Esophagus (tissue), 2 donors: ENCODE measurements around the gene COA8. TPM values are rescaled to one million over a fixed set of nuclear protein-coding genes. Genes with fewer than 3 reads are reported as not detected.

ENCODE experiments used
- H3K27ac ChIP-seq, 2 donors: one replicate each; pipeline ENCODE4 v1.5.1; 2013; ENCODE audit warnings: low read depth in 2 of 2, mild to moderate bottlenecking in 2 of 2, inconsistent platforms in 1 of 2, low read length in 1 of 2, moderate library complexity in 1 of 2
- H3K27me3 ChIP-seq, 2 donors: one replicate each; pipeline ENCODE4 v1.6.1; 2013; ENCODE audit warnings: low read length in 2 of 2, control low read depth in 1 of 2, mild to moderate bottlenecking in 1 of 2; ENCODE audit not compliant: insufficient read depth in 2 of 2, control insufficient read depth in 1 of 2
- H3K36me3 ChIP-seq, 2 donors: one replicate each; pipeline ENCODE4 v1.6.1; 2013; ENCODE audit warnings: low read length in 1 of 2; ENCODE audit not compliant: control insufficient read depth in 2 of 2, insufficient read depth in 2 of 2
- H3K4me1 ChIP-seq, 2 donors: one replicate each; pipeline ENCODE4 v1.6.1; 2013; ENCODE audit warnings: low read length in 1 of 2; ENCODE audit not compliant: control insufficient read depth in 2 of 2, insufficient read depth in 2 of 2
- H3K4me3 ChIP-seq, 2 donors: one replicate each; pipeline ENCODE4 v1.5.1; 2013; ENCODE audit warnings: low read length in 2 of 2, mild to moderate bottlenecking in 2 of 2, low read depth in 1 of 2, moderate library complexity in 1 of 2
- H3K9me3 ChIP-seq, 2 donors: one replicate each; pipeline ENCODE4 v1.6.1; 2013; ENCODE audit warnings: mild to moderate bottlenecking in 2 of 2, low read depth in 1 of 2, low read length in 1 of 2, moderate library complexity in 1 of 2; ENCODE audit not compliant: control insufficient read depth in 2 of 2, insufficient read depth in 1 of 2
- WGBS, 2 donors: extraction: QIAGEN DNeasy Blood & Tissue Kit; methylation state at CpG; one replicate each; pipeline ENCODE4 v1.1.7; 2013; 5-methylcytosine and 5-hydroxymethylcytosine counted together
- polyA plus RNA-seq, 2 donors: library from polyadenylated mRNA; stranded (reverse); fragments of 200-250 nt; gene quantifications; one replicate each; pipeline ENCODE4 v1.2.3, GENCODE V29; 2013
- donor health status: healthy with polysubstance abuse.
- donor health status: Bipolar disorder and iron deficiency.

COA8 gene
- 10 to 100 TPM; 35.1 to 39.3 TPM for polyA plus RNA-seq

- H3K27me3 ChIP-seq: no peaks in the 10 kb centered on the region
- 0% methylated on average over 99 to 109 of the region's 109 CpGs for WGBS, 2 donors
- H3K4me1 ChIP-seq: peaks cover 2% of the 10 kb centered on the region in 2 donors
- peak within 1 kb of the TSS; percentile 63 to 98 for H3K4me3 ChIP-seq
- peaks cover 0 to 3% of the 10 kb centered on the region in 2 donors for H3K36me3 ChIP-seq
- H3K9me3 ChIP-seq: no peaks in the 10 kb centered on the region
- peak within 1 kb of the TSS; percentile 96 to 98 for H3K27ac ChIP-seq
Observed at GRCh38 chr14:103562429-103563225, at the start of gene COA8, which contains the start of gene BAG5. Gene COA8 (plus strand): TSS chr14:103562960. CDS start chr14:103563002, 42 bp downstream. Gene BAG5 (minus strand): TSS chr14:103562657. CDS start chr14:103561164, 1,493 bp downstream.

- Histone ChIP-seq H3K9me3 (no peaks in the 10 kb centered on the region), H3K4me3 (no peak overlapping the region), H3K36me3 (peaks cover 6 to 7% of the 10 kb centered on the region in 2 donors), H3K27me3 (no peaks in the 10 kb centered on the region), H3K27ac (peak overlapping the region in 1 of 2 donors; percentile 45), H3K4me1 (peaks cover 9 to 33% of the 10 kb centered on the region in 2 donors)
- WGBS, 2 donors: 71% methylated on average over 18 of the region's 18 CpGs
Observed at GRCh38 chr14:103514596-103515421, 48.0 kb upstream of the COA8 start.

- Histone ChIP-seq H3K36me3 (peaks cover 0 to 3% of the 10 kb centered on the region in 2 donors), H3K9me3 (no peaks in the 10 kb centered on the region), H3K27me3 (no peaks in the 10 kb centered on the region), H3K27ac (peak overlapping the region in 1 of 2 donors; percentile 26), H3K4me1 (peaks cover 9 to 39% of the 10 kb centered on the region in 2 donors), H3K4me3 (no peak overlapping the region)
- WGBS, 2 donors: 62 to 65% methylated on average over 10 of the region's 10 CpGs
Observed at GRCh38 chr14:103516426-103517173, 46.2 kb upstream of the COA8 start.

GRCh38 chr14:103517174-103517566 lies 45.6 kb upstream of the COA8 start:
- peaks cover 13 to 39% of the 10 kb centered on the region in 2 donors for H3K4me1 ChIP-seq
- no peak overlapping the region for H3K27ac ChIP-seq
- no peak overlapping the region for H3K4me3 ChIP-seq
- H3K9me3 ChIP-seq: no peaks in the 10 kb centered on the region
- H3K36me3 ChIP-seq: peaks cover 0 to 3% of the 10 kb centered on the region in 2 donors
- 83 to 84% methylated on average over 10 of the region's 10 CpGs for WGBS, 2 donors
- H3K27me3 ChIP-seq: no peaks in the 10 kb centered on the region

- Histone ChIP-seq H3K27me3 (no peaks in the 10 kb centered on the region), H3K4me1 (peaks cover 12 to 35% of the 10 kb centered on the region in 2 donors), H3K36me3 (peaks cover 0 to 3% of the 10 kb centered on the region in 2 donors), H3K4me3 (no peak overlapping the region), H3K9me3 (no peaks in the 10 kb centered on the region), H3K27ac (peak overlapping the region; percentile 9 to 58)
- 31 to 33% methylated on average over 19 to 20 of the region's 20 CpGs for WGBS, 2 donors
Observed at GRCh38 chr14:103517721-103518421, 44.9 kb upstream of the COA8 start.

- peaks cover 0 to 3% of the 10 kb centered on the region in 2 donors for H3K36me3 ChIP-seq
- no peak overlapping the region for H3K4me3 ChIP-seq
- H3K4me1 ChIP-seq: peaks cover 16 to 35% of the 10 kb centered on the region in 2 donors
- no peaks in the 10 kb centered on the region for H3K27me3 ChIP-seq
- peak overlapping the region in 1 of 2 donors; percentile 58 for H3K27ac ChIP-seq
- 30 to 38% methylated on average over 9 of the region's 9 CpGs for WGBS, 2 donors
- no peaks in the 10 kb centered on the region for H3K9me3 ChIP-seq
Observed at GRCh38 chr14:103518422-103519042, 44.2 kb upstream of the COA8 start.

GRCh38 chr14:103519043-103519836 lies 43.5 kb upstream of the COA8 start:
- Histone ChIP-seq H3K27ac (peak overlapping the region in 1 of 2 donors; percentile 83), H3K4me1 (peaks cover 16 to 32% of the 10 kb centered on the region in 2 donors)

GRCh38 chr14:103519837-103520212 lies 42.9 kb upstream of the COA8 start:
- peaks cover 16 to 30% of the 10 kb centered on the region in 2 donors for H3K4me1 ChIP-seq
- H3K9me3 ChIP-seq: no peaks in the 10 kb centered on the region
- no peak overlapping the region for H3K4me3 ChIP-seq
- WGBS, 2 donors: 55 to 66% methylated on average over 22 of the region's 22 CpGs
- H3K27ac ChIP-seq: peak overlapping the region in 1 of 2 donors; percentile 83
- peaks cover 0 to 3% of the 10 kb centered on the region in 2 donors for H3K36me3 ChIP-seq
- no peaks in the 10 kb centered on the region for H3K27me3 ChIP-seq

More at GRCh38 chr14:103519043-103519836, 43.5 kb upstream of the COA8 start:
- Histone ChIP-seq H3K9me3 (no peaks in the 10 kb centered on the region), H3K27me3 (no peaks in the 10 kb centered on the region), H3K4me3 (no peak overlapping the region), H3K36me3 (peaks cover 0 to 3% of the 10 kb centered on the region in 2 donors)
- 42 to 44% methylated on average over 13 of the region's 13 CpGs for WGBS, 2 donors
